K562 (cell line): Measurements from ENCODE around the gene SLC16A1. TPM values are rescaled to one million over a fixed set of nuclear protein-coding genes. Genes with fewer than 3 reads are reported as not detected.

ENCODE experiments used
- ARID2 ChIP-seq: fragments of 450-650 bp; IDR thresholded peaks from 2 replicates; pipeline ENCODE4 v1.6.1; 2017; ENCODE audit warnings: antibody characterized with exemption, mild to moderate bottlenecking
- HEY1 ChIP-seq: fragments of 250-450 bp; sonication (Bioruptor Pico); IDR thresholded peaks from 2 replicates; pipeline ENCODE4 v1.5.0; 2020; ENCODE audit warnings: mild to moderate bottlenecking, moderate library complexity, borderline replicate concordance
- MAFG ChIP-seq: fragments of 450-650 bp; conservative IDR thresholded peaks from 2 replicates; pipeline ENCODE4 v1.6.1; 2016; ENCODE audit warnings: missing genetic modification characterization, missing compliant biosample characterization
- PTRF ChIP-seq: fragments of 450-650 bp; IDR thresholded peaks from 2 replicates; pipeline ENCODE4 v1.6.1; 2016; ENCODE audit warnings: mild to moderate bottlenecking, missing genetic modification characterization, missing compliant biosample characterization
- SNRNP70 ChIP-seq: fragments of 200-400 bp; formaldehyde crosslinking; optimal IDR thresholded peaks from 2 replicates; pipeline ENCODE3; 2017; ENCODE audit warnings: low read depth, low read length
- ZBTB17 ChIP-seq: fragments of 450-650 bp; formaldehyde crosslinking; IDR thresholded peaks from 2 replicates; pipeline ENCODE4 v1.4.0; 2020; ENCODE audit warnings: mild to moderate bottlenecking
- ZNF644 ChIP-seq: fragments of 200-800 bp; sonication (Bioruptor generic); IDR thresholded peaks from 2 replicates; pipeline ENCODE4 v1.6.1; 2016; ENCODE audit warnings: low read depth, missing genetic modification characterization, missing compliant biosample characterization
- ZSCAN29 ChIP-seq: fragments of 450-650 bp; IDR thresholded peaks from 2 replicates; pipeline ENCODE4 v1.6.1; 2017
- polyA plus RNA-seq, 8 experiments: library from polyadenylated mRNA; depleted of rRNA in 4 of 8; stranded (reverse) in 5 of 8; unstranded in 3 of 8; fragments of >200 nt; fragmentation: Nextera tagmentation in 2 of 8; fragmentation: Illumina TruSeq in 1 of 8; extraction: Ambion mirVana in 2 of 8; extraction: Trizol in 1 of 8; gene quantifications; 2 replicates each; pipeline versions ENCODE4 v1.2.1 to v1.2.3, GENCODE V29; 2011 to 2014; ENCODE audit warnings: inconsistent platforms in 1 of 8, missing spikeins in 1 of 8
- total RNA-seq, 7 experiments: library from RNA; depleted of rRNA in 6 of 7; stranded (reverse); fragments of >200 nt in 6 of 7; fragmentation: Illumina TruSeq in 2 of 7; extraction: Trizol in 2 of 7; gene quantifications; 2 replicates each; pipeline versions ENCODE4 v1.2.1 to v1.2.3, GENCODE V29; 2011 to 2021; ENCODE audit warnings: low replicate concordance in 1 of 7
- TF ChIP-seq, protein P1 (sequence below): sonication (generic); formaldehyde crosslinking; IDR thresholded peaks from 2 replicates; pipeline ENCODE4 v1.8.0; 2022; ENCODE audit warnings: mild to moderate bottlenecking, missing genetic modification reagents
- TF ChIP-seq, protein P2 (sequence below): fragments of 450-650 bp; IDR thresholded peaks from 2 replicates; pipeline ENCODE4 v1.6.1; 2017; ENCODE audit warnings: antibody characterized with exemption
- TF ChIP-seq, protein P3 (sequence below): fragments of 200-800 bp; sonication (Bioruptor generic); IDR thresholded peaks from 2 replicates; pipeline ENCODE4 v1.6.1; 2017; ENCODE audit warnings: missing genetic modification characterization, missing compliant biosample characterization
- TF ChIP-seq, protein P4 (sequence below), 2 experiments: fragments of 450-650 bp; IDR thresholded peaks; 2 replicates each; pipeline ENCODE4 v1.6.1; 2018; ENCODE audit warnings: mild to moderate bottlenecking in 2 of 2, low read depth in 1 of 2; ENCODE audit not compliant: partially characterized antibody in 2 of 2
- TF ChIP-seq, protein P5 (sequence below): fragments of 250-450 bp; sonication (Bioruptor Pico); IDR thresholded peaks from 2 replicates; pipeline ENCODE4 v1.8.0; 2022; ENCODE audit warnings: inconsistent platforms

SLC16A1 gene
- total and polyA plus RNA-seq, 9 of the 15 experiments (the other 6 are each of a cell fraction or from before 2014, with no cell fraction given): 73.1 to 244 (median 117) TPM

DNA sequence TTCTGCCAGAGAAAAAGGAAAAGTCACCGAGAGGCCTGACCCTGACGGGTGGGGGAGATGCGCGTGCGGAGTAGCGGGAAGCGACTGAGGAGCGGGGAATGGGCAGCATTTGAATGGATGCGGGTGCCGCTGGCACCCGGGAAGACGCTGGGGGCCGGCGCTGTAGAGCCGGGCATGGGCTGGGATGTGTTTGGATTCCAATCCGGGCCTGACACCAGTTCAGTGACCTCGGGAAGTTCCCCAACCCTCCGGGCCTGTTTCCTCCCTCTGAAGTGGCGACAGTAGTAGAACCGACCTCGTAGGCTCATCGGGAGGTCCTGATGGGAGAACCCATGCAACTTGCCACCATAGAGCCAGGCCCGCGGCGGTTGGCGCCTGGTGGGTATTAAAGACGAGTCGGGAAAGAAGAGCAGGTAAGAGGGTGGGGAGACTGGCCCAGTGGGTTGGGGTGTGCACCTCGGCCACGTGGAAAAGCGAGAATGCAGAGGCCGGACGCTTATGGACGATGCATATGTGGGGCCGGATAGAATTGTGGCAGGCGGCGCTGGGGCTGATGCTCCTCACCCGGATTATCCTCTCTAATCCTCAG is 642 bp upstream of the SLC16A1 start (continued):
- TF ChIP-seq, protein P1, sequence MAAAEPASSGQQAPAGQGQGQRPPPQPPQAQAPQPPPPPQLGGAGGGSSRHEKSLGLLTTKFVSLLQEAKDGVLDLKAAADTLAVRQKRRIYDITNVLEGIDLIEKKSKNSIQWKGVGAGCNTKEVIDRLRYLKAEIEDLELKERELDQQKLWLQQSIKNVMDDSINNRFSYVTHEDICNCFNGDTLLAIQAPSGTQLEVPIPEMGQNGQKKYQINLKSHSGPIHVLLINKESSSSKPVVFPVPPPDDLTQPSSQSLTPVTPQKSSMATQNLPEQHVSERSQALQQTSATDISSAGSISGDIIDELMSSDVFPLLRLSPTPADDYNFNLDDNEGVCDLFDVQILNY (CRISPR knock-in tag): 0 out of 2 replicates have a peak, but pooled peaks have one; percentile 64
- TF ChIP-seq ZNF644 (tag) (no peak), SNRNP70 (no peak), ZBTB17 (CRISPR knock-in tag) (peak; percentile 15; the same call in 1 of the 2 replicates), MAFG (no peak), HEY1 (no peak), ARID2 (no peak), PTRF (tag) (no peak), ZSCAN29 (0 out of 2 replicates have a peak, but pooled peaks have one; percentile 33)
- TF ChIP-seq, protein P2, sequence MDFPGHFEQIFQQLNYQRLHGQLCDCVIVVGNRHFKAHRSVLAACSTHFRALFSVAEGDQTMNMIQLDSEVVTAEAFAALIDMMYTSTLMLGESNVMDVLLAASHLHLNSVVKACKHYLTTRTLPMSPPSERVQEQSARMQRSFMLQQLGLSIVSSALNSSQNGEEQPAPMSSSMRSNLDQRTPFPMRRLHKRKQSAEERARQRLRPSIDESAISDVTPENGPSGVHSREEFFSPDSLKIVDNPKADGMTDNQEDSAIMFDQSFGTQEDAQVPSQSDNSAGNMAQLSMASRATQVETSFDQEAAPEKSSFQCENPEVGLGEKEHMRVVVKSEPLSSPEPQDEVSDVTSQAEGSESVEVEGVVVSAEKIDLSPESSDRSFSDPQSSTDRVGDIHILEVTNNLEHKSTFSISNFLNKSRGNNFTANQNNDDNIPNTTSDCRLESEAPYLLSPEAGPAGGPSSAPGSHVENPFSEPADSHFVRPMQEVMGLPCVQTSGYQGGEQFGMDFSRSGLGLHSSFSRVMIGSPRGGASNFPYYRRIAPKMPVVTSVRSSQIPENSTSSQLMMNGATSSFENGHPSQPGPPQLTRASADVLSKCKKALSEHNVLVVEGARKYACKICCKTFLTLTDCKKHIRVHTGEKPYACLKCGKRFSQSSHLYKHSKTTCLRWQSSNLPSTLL: no peak
- TF ChIP-seq, protein P3, sequence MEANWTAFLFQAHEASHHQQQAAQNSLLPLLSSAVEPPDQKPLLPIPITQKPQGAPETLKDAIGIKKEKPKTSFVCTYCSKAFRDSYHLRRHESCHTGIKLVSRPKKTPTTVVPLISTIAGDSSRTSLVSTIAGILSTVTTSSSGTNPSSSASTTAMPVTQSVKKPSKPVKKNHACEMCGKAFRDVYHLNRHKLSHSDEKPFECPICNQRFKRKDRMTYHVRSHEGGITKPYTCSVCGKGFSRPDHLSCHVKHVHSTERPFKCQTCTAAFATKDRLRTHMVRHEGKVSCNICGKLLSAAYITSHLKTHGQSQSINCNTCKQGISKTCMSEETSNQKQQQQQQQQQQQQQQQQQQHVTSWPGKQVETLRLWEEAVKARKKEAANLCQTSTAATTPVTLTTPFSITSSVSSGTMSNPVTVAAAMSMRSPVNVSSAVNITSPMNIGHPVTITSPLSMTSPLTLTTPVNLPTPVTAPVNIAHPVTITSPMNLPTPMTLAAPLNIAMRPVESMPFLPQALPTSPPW: peak; percentile 12
- TF ChIP-seq, protein P4, sequence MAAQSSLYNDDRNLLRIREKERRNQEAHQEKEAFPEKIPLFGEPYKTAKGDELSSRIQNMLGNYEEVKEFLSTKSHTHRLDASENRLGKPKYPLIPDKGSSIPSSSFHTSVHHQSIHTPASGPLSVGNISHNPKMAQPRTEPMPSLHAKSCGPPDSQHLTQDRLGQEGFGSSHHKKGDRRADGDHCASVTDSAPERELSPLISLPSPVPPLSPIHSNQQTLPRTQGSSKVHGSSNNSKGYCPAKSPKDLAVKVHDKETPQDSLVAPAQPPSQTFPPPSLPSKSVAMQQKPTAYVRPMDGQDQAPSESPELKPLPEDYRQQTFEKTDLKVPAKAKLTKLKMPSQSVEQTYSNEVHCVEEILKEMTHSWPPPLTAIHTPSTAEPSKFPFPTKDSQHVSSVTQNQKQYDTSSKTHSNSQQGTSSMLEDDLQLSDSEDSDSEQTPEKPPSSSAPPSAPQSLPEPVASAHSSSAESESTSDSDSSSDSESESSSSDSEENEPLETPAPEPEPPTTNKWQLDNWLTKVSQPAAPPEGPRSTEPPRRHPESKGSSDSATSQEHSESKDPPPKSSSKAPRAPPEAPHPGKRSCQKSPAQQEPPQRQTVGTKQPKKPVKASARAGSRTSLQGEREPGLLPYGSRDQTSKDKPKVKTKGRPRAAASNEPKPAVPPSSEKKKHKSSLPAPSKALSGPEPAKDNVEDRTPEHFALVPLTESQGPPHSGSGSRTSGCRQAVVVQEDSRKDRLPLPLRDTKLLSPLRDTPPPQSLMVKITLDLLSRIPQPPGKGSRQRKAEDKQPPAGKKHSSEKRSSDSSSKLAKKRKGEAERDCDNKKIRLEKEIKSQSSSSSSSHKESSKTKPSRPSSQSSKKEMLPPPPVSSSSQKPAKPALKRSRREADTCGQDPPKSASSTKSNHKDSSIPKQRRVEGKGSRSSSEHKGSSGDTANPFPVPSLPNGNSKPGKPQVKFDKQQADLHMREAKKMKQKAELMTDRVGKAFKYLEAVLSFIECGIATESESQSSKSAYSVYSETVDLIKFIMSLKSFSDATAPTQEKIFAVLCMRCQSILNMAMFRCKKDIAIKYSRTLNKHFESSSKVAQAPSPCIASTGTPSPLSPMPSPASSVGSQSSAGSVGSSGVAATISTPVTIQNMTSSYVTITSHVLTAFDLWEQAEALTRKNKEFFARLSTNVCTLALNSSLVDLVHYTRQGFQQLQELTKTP (IDR thresholded peaks at IDR 0.05; ENCODE audit: low read depth in 1 of 2, partially characterized antibody in 2 of 2): peak in 1 of 2 experiments; percentile 12
- TF ChIP-seq, protein P5, sequence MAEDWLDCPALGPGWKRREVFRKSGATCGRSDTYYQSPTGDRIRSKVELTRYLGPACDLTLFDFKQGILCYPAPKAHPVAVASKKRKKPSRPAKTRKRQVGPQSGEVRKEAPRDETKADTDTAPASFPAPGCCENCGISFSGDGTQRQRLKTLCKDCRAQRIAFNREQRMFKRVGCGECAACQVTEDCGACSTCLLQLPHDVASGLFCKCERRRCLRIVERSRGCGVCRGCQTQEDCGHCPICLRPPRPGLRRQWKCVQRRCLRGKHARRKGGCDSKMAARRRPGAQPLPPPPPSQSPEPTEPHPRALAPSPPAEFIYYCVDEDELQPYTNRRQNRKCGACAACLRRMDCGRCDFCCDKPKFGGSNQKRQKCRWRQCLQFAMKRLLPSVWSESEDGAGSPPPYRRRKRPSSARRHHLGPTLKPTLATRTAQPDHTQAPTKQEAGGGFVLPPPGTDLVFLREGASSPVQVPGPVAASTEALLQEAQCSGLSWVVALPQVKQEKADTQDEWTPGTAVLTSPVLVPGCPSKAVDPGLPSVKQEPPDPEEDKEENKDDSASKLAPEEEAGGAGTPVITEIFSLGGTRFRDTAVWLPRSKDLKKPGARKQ: no peak
